CD4-positive, alpha-beta T cell treated with Interleukin-2 at 100 ng/mL for 4 hours (primary cell): ENCODE measurements around the gene MYOCOS.

ENCODE experiments used
- DNase-seq: peaks from one replicate; pipeline ENCODE4 v3.0.0-alpha.2; 2020; ENCODE audit warnings: low spot score

Gene MYOCOS

DNA sequence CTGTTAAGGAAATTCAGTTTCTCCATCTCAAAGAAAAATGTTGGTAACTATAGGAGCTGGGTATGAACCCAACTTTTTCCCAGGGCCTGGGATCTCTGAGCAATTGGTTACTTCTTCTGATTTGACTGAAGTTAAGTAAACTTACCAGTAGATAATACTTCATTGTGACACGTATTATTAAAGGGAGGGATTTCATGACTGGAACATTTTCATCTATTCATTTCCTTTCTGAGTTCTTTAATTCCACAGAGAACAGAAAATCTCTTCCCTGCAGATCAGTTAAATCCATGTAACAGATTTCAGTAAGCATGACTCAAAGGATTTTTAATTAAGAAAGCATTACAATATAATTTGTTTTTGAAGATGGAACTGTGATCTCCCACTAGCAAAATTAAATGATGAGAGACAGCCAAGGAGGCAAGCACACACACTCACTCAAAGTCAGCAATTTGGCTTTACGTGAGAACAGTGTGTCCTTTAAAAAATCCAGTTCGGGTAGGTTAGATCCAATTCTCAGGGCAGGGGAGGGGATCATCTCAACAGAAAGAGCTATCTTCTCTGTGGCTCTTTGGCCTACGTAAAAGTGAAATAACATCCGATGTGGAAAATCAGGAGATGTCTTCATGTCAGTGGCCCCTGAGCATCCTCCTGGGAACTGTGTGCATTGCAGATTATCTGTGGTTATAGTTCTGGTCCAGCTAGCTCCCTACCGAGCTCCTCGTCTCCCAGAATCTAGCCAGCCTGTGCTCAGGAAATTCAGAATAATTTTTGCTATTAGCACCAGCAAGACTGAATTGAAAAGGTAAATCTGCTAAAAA is 41.2 kb downstream of the MYOCOS start:
- DNase-seq: no peak

DNA sequence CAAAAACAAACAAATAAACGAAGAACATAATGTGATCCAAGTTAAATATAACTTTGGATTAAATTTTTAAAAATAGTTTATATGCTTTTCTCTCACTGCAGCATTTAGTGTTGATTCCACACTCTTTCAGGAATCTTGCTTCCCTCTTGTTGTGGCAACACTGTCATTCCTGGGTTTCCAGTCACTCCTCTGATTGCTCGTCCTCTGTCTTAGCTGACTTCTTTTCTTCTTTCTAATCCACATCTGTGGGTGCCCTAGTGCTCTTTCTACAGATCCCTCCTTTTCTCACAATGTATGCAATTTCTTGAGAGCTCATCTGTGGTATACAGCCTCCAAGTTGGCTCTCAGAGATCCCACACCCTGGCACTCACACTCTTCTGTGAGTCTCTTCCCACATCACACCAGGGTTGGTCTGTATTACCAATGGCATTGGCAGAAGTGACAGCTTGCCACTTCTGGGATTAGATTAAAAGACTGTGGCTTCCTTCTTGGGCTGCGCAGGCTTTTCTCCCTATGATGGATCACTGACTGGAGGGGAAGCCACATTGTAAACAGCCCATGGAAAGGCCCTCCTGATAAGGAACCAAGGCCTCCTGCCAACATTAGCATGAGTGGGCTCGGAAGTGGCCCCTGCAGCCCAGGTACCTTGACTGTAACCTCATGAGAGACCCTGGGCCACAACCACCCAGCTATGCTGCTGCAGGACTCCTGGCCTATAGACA is 42.0 kb downstream of the MYOCOS start:
- DNase-seq: no peak

DNA sequence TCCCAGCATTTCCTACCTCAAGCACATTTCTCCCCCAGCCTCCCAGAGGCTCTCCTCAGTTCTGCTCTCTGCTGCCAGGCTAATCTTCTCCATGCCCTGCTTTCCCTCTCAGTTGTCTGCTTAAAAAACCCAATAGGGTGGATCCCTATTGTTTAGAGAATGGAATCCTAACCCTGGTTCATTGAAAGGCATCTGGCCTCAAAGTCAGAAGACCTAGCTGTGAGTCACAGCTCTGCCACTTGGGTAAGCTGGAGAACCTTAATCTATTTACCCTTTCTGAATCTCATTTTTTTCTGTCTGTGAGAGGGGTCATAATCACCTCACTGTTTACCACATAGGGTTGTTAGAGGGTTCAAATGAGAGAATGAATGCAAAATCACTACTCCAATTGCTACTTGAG is 42.9 kb downstream of the MYOCOS start:
- DNase-seq: no peak

DNA sequence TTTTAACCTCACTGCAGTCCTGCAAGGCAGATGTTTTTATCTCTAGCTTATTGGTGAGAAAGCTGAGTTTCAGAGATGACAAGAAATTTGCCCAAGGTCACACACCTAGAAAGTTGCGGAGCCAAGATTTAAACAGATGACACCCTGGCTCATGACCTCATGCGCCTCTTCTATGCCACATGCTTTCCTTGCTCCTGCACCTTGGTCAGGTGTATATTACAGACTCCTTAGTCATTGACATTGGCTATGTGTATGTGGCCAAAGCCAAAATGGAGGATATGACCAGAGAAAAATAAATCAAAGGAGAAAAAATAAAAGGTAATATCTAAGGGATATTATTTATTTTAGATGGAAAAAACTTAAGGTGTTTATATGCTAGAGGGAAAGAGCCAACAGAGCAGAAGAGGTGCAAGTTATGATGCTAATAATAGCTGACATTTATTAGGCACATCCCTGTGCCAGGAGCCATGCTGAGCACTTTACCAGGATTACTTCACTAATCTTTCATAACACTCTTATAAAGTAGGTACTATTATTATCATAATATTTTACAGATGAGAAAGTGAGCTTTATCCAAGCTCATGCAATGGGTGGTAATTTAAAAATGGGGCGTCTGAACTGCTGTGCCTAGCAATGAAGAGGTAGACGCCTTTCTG is 44.2 kb downstream of the MYOCOS start:
- DNase-seq: no peak

DNA sequence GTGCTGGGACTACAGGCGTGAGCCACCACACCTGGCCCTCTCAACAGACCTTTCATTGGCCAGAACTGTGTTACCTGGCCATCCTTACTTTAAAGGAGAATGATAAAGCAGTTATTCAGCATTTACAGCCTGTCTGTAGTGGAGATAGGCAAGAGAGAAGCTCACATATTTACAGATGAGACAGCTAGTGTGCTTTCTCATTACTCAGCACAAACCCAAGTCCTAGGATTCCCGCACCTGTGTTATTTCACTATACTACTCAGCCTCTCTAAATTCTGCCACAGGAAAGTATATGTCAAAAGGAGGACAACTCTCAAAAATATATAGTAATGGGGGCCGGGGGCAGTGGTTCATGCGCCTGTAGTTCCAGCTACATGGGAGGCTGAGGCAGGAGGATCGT is 46.3 kb downstream of the MYOCOS start:
- DNase-seq: no peak

DNA sequence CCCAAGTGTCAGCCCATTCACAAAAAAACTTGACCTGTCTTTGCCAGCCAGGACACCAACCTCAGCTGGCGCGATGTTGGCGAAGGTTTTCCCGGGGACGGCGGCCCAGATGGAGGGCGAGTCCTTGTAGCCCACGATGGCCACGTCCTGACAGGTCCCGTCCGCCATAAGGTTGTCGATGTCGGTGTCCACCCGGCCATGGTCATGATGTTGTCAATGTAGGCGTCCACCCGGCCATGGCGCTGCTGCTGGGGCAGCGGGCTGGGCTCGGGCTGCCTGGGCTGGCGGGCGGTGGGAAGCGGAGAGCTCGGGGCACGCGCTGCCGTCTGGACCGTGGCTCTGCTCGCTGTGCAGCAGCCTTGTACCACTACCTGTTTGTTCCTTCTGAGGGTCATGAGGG is 48.7 kb downstream of the MYOCOS start:
- no peak for DNase-seq

DNA sequence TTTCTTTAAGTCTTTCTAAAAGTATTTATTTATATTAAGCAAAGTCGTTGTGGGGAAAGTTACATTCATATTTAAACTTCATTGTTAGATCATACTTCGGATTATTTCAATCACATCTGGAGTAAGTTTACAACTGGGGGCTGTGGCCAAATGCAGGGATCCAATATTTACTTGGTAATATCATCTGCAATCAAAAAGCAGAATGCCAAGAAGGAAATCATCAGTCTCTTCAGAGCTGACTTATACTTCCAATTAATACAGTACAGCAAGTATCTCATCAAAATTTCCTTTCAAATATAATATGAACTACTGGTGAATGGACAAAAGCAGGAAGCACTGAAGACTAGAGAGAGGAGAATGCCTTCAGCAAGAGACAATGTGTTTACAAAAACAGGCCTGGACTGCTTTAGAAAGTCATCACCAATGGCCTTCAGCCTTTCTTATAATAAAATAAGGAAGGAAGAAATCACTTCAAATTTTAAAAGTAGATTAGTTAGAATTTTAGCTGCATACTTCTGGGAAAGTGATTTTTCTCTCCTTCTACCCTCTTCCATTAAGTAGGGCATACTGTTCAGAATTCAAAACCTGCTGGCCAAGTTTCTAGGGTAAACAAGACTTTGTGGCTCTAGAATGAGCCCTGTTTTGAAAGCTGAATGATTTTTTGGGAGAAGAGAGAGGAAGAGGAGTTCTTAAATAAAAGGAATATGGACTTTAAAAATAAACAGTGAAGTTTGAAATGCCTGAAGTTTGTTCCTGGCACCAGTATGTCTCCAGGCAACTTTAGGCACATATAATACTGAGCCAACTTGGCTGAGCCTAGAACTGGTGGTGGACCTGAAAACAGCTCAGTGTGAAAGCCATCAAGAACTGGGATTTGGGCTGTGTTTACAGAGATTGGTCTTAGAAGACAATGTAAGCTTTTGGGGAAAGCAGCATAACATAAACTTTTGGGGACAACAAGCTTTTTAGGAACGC is 52.7 kb downstream of the MYOCOS start:
- DNase-seq: no peak
